Prostate gland (tissue), 2 donors: ENCODE measurements around the gene IGF2BP2. TPM values are rescaled to one million over a fixed set of nuclear protein-coding genes. Genes with fewer than 3 reads are reported as not detected.

Source experiments
- DNase-seq: peaks from one replicate; pipeline ENCODE4 v3.0.0-alpha.2; 2019; ENCODE audit warnings: low spot score
- H3K27ac ChIP-seq, 2 donors: fragments of 200-600 bp; sonication (generic); 2 replicates each; pipeline ENCODE4 v1.5.1; 2017 to 2019
- H3K27me3 ChIP-seq: fragments of 200-600 bp; sonication (generic); replicated peaks from 2 replicates; pipeline ENCODE4 v1.5.1; 2019; ENCODE audit not compliant: insufficient read depth
- H3K36me3 ChIP-seq, 2 donors: fragments of 200-600 bp; sonication (generic); 1 replicate in 1 of 2; 2 replicates in 1 of 2; pipeline versions ENCODE4 v1.5.1 to v1.8.1; 2017 to 2019
- H3K4me1 ChIP-seq: fragments of 200-600 bp; sonication (generic); replicated peaks from 2 replicates; pipeline ENCODE4 v1.5.1; 2019
- H3K4me3 ChIP-seq, 2 donors: fragments of 200-600 bp; sonication (generic); 2 replicates each; pipeline ENCODE4 v1.5.1; 2017 to 2019
- H3K9me3 ChIP-seq: fragments of 200-600 bp; sonication (generic); 2 replicates; pipeline ENCODE4 v1.5.1; 2017
- CTCF ChIP-seq, 4 experiments: fragments of 200-600 bp in 2 of 4; fragments of 450-650 bp in 2 of 4; sonication (generic) in 2 of 4; IDR thresholded peaks; 1 replicate in 3 of 4; 2 replicates in 1 of 4; pipeline ENCODE4 v1.5.1; 2016 to 2019; ENCODE audit warnings: antibody characterized with exemption in 4 of 4, mild to moderate bottlenecking in 2 of 4, moderate library complexity in 2 of 4
- POLR2A ChIP-seq: fragments of 450-650 bp; IDR thresholded peaks from one replicate; pipeline ENCODE4 v1.6.1; 2016; ENCODE audit warnings: antibody characterized with exemption, mild to moderate bottlenecking
- POLR2AphosphoS5 ChIP-seq: sonication (generic); formaldehyde crosslinking; IDR thresholded peaks from one replicate; pipeline ENCODE4 v1.6.1; 2017; ENCODE audit warnings: antibody characterized with exemption
- WGBS: methylation state at CpG from one replicate; pipeline ENCODE4 v1.1.5; 2018; 5-methylcytosine and 5-hydroxymethylcytosine counted together
- intact Hi-C: fragments of 100-400 bp; cut with DNase I; formaldehyde crosslinking; loops from one replicate; pipeline ENCODE4 v1.14.2; 2022
- microRNA-seq: library from miRNA; unstranded; fragments of <30 nt; microRNA quantifications from one replicate; pipeline ENCODE4, GENCODE V29; 2016
- small RNA-seq, 2 donors: library from RNA; depleted of rRNA; stranded (forward); fragments of <200 nt; gene quantifications; one replicate each; pipeline ENCODE3, GENCODE V24; 2016
- total RNA-seq, 2 donors: library from RNA; depleted of rRNA; stranded (reverse); fragments of >200 nt; gene quantifications; one replicate each; pipeline ENCODE4 v1.1.0, GENCODE V29; 2016

Gene IGF2BP2
- total RNA-seq, 2 donors from 2014 or later = 1.2 to 8.8 TPM

- Histone ChIP-seq H3K36me3 (no peaks in the 10 kb centered on the region), H3K27ac (no peak overlapping the region), H3K9me3 (no peaks in the 10 kb centered on the region), H3K27me3 (no peaks in the 10 kb centered on the region), H3K4me1 (no peaks in the 10 kb centered on the region), H3K4me3 (no peak overlapping the region)
- TF ChIP-seq POLR2AphosphoS5 (no peak), CTCF (IDR thresholded peaks at IDR 0.05) (no peak), POLR2A (no peak)
- intact Hi-C loops = no loop called here
- no peak for DNase-seq
Measured at GRCh38 chr3:185605566-185605965, 219.3 kb downstream of the IGF2BP2 start.

- TF ChIP-seq POLR2A (no peak), POLR2AphosphoS5 (no peak), CTCF (IDR thresholded peaks at IDR 0.05) (no peak)
- no peaks in the 10 kb centered on the region for H3K36me3 ChIP-seq
- no peak overlapping the region for H3K4me3 ChIP-seq
- no peaks in the 10 kb centered on the region for H3K9me3 ChIP-seq
- no peaks in the 10 kb centered on the region for H3K4me1 ChIP-seq
- no peak for DNase-seq
- H3K27me3 ChIP-seq = no peaks in the 10 kb centered on the region
- intact Hi-C loops = no loop called here
- 83% methylated on average over 4 of the region's 4 CpGs for WGBS
- no peak overlapping the region for H3K27ac ChIP-seq
Measured at GRCh38 chr3:185595526-185595925, 229.3 kb downstream of the IGF2BP2 start.

- H3K4me1 ChIP-seq = no peaks in the 10 kb centered on the region
- no peaks in the 10 kb centered on the region for H3K27me3 ChIP-seq
- no peak for DNase-seq
- 74% methylated on average over 3 of the region's 3 CpGs for WGBS
- H3K27ac ChIP-seq = no peak overlapping the region
- intact Hi-C loops = no loop called here
- TF ChIP-seq CTCF (IDR thresholded peaks at IDR 0.05) (no peak), POLR2A (no peak), POLR2AphosphoS5 (no peak)
- H3K4me3 ChIP-seq = no peak overlapping the region
- no peaks in the 10 kb centered on the region for H3K36me3 ChIP-seq
- no peaks in the 10 kb centered on the region for H3K9me3 ChIP-seq
Measured at GRCh38 chr3:185594073-185594472, 230.8 kb downstream of the IGF2BP2 start.

Small RNAs within 50 kb of the gene (microRNA-seq; reads per million reads assigned to microRNA genes)
- gene MIR548AQ = not detected

Small RNAs within 50 kb of the gene (small RNA-seq; reads per million reads assigned to genes)
- gene AC133473.1 (0 reads per million in 2 donors), gene MIR548AQ (0 reads per million in 2 donors)

Other genes starting within 250 kb of the IGF2BP2 start
- gene SENP2, start 238.7 kb downstream of the IGF2BP2 start, total RNA-seq = 10 to 100 TPM; 25.3 to 27.0 TPM
- 100 to 1,000 TPM; 132 to 137 TPM for gene TRA2B, start 113.0 kb upstream of the IGF2BP2 start, total RNA-seq